Parathyroid adenoma (tissue), 2 donors: Measurements from ENCODE around the gene LPXN.

Experiments used
- H2AFZ ChIP-seq: fragments of 300-600 bp; sonication (generic); one replicate; pipeline ENCODE4 v1.7.0; 2017; ENCODE audit warnings: antibody characterized with exemption, mild to moderate bottlenecking
- H3K27ac ChIP-seq: fragments of 300-600 bp; sonication (generic); one replicate; pipeline ENCODE4 v1.7.0; 2017
- H3K27me3 ChIP-seq: fragments of 300-600 bp; sonication (generic); one replicate; pipeline ENCODE4 v1.7.0; 2017; ENCODE audit warnings: low read length; ENCODE audit not compliant: control insufficient read depth, insufficient read depth
- H3K36me3 ChIP-seq: fragments of 300-600 bp; sonication (generic); one replicate; pipeline ENCODE4 v1.7.0; 2017; ENCODE audit warnings: low read length; ENCODE audit not compliant: control insufficient read depth, insufficient read depth
- H3K4me1 ChIP-seq: fragments of 300-600 bp; sonication (generic); one replicate; pipeline ENCODE4 v1.7.0; 2017; ENCODE audit warnings: control low read depth
- H3K4me2 ChIP-seq: fragments of 300-600 bp; sonication (generic); one replicate; pipeline ENCODE4 v1.7.0; 2017; ENCODE audit warnings: low read length
- H3K4me3 ChIP-seq: fragments of 300-600 bp; sonication (generic); one replicate; pipeline ENCODE4 v1.7.0; 2017; ENCODE audit warnings: low read depth, low read length
- H3K79me2 ChIP-seq: fragments of 300-600 bp; sonication (generic); one replicate; pipeline ENCODE4 v1.7.0; 2017; ENCODE audit warnings: control low read depth
- H3K9ac ChIP-seq: fragments of 300-600 bp; sonication (generic); one replicate; pipeline ENCODE4 v1.7.0; 2017; ENCODE audit warnings: mild to moderate bottlenecking
- H3K9me3 ChIP-seq: fragments of 300-600 bp; sonication (generic); one replicate; pipeline ENCODE4 v1.7.0; 2017; ENCODE audit warnings: low read length; ENCODE audit not compliant: control insufficient read depth
- TF ChIP-seq, protein P1 (sequence below): fragments of 300-600 bp; sonication (generic); IDR thresholded peaks from one replicate; pipeline ENCODE4 v1.7.0; 2017; ENCODE audit warnings: antibody characterized with exemption, mild to moderate bottlenecking
- donor health status: primary hyperparathyroidism.

Gene LPXN

DNA sequence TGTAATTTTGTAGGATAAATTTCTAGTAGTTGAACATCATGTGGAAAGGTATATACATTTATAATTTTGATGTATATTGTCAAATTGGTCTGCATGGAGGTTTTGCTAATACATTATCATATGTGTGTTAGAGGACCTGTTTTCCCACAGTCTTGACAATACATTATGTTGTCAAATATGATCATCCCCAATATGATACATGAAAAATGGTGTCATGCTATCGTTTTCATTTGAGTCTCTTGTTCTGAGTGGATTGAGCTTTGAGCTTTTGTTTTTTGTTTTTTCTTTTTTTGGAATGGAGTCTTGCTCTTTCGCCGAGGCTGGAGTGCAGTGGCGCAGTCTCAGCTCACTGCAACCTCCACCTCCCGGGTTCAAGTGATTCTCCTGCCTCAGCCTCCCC lies 32.7 kb upstream of the LPXN start:
- peaks cover 6% of the 10 kb centered on the region for H3K79me2 ChIP-seq
- H3K9me3 ChIP-seq, result no peaks in the 10 kb centered on the region
- H3K36me3 ChIP-seq, result no peaks in the 10 kb centered on the region
- no peaks in the 10 kb centered on the region for H3K4me1 ChIP-seq
- no peak overlapping the region for H3K27ac ChIP-seq
- no peak overlapping the region for H2AFZ ChIP-seq
- no peak overlapping the region for H3K4me2 ChIP-seq
- H3K9ac ChIP-seq, result no peak overlapping the region
- TF ChIP-seq, protein P1, sequence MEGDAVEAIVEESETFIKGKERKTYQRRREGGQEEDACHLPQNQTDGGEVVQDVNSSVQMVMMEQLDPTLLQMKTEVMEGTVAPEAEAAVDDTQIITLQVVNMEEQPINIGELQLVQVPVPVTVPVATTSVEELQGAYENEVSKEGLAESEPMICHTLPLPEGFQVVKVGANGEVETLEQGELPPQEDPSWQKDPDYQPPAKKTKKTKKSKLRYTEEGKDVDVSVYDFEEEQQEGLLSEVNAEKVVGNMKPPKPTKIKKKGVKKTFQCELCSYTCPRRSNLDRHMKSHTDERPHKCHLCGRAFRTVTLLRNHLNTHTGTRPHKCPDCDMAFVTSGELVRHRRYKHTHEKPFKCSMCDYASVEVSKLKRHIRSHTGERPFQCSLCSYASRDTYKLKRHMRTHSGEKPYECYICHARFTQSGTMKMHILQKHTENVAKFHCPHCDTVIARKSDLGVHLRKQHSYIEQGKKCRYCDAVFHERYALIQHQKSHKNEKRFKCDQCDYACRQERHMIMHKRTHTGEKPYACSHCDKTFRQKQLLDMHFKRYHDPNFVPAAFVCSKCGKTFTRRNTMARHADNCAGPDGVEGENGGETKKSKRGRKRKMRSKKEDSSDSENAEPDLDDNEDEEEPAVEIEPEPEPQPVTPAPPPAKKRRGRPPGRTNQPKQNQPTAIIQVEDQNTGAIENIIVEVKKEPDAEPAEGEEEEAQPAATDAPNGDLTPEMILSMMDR, result no peak
- no peaks in the 10 kb centered on the region for H3K27me3 ChIP-seq
- no peak overlapping the region for H3K4me3 ChIP-seq

DNA sequence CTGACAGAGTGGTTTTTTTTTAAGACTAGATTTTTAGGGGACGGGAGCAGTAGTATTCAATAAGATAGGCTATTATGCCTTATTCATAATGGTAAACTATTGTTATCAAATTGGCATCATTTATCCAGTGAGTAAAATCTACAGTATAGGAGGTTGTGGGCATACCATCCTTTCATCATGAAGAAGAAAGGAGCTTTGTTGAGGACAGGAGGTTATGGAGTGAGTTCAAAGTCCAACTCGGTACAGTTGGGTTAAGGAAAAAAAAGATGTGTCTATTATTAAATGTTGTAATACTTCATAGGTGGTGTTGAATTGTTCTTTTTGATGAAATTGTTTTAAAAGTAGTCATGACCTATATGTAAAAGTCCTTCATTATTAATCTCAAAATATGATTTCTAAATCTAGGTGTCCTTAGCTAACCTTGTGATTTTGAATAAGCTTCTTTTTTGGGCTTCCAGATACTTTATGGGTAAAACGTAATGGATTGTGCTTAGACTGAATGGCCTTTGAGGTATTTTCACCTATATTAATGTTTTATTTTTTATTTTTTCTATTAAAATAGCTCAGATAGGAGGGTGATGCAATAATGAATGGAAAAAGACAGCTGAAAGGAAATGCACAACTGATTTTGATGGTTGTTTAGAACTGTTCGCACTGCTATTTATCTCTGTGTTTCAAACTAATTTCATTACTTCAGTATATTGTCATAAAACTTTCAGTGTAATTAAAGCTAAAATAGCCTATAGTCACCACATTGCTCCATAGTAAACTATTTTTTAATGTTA lies 31.5 kb upstream of the LPXN start:
- H3K4me2 ChIP-seq, result no peak overlapping the region
- no peak overlapping the region for H2AFZ ChIP-seq
- no peaks in the 10 kb centered on the region for H3K4me1 ChIP-seq
- H3K4me3 ChIP-seq, result no peak overlapping the region
- no peak overlapping the region for H3K9ac ChIP-seq
- no peak overlapping the region for H3K27ac ChIP-seq
- no peaks in the 10 kb centered on the region for H3K27me3 ChIP-seq
- no peaks in the 10 kb centered on the region for H3K9me3 ChIP-seq
- peaks cover 14% of the 10 kb centered on the region for H3K79me2 ChIP-seq
- TF ChIP-seq, protein P1, result no peak
- no peaks in the 10 kb centered on the region for H3K36me3 ChIP-seq

DNA sequence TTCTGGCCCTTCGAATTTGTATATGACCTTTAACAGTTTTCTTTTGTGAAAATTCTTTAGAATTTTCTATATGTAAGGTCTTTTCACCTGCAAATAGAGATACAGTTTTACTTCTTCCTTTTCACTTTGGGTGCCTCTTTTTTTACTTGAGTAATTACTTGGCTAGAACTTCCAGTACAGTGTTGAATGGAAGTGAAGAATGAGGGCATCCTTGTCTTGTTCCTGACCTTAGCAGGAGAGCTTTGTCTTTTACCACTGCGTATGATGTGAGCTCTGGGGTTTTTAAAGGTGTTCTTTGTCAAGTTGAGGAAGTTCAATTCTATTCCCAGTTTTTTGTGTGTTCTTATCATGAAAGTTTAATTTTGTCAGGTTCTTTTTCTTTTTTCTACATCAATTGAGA lies 24.9 kb upstream of the LPXN start:
- H3K9ac ChIP-seq, result no peak overlapping the region
- H3K4me1 ChIP-seq, result no peaks in the 10 kb centered on the region
- no peaks in the 10 kb centered on the region for H3K27me3 ChIP-seq
- TF ChIP-seq, protein P1, result no peak
- H3K9me3 ChIP-seq, result no peaks in the 10 kb centered on the region
- no peak overlapping the region for H3K4me3 ChIP-seq
- no peaks in the 10 kb centered on the region for H3K36me3 ChIP-seq
- no peak overlapping the region for H2AFZ ChIP-seq
- H3K27ac ChIP-seq, result no peak overlapping the region
- no peak overlapping the region for H3K4me2 ChIP-seq
- H3K79me2 ChIP-seq, result peaks cover 18% of the 10 kb centered on the region

DNA sequence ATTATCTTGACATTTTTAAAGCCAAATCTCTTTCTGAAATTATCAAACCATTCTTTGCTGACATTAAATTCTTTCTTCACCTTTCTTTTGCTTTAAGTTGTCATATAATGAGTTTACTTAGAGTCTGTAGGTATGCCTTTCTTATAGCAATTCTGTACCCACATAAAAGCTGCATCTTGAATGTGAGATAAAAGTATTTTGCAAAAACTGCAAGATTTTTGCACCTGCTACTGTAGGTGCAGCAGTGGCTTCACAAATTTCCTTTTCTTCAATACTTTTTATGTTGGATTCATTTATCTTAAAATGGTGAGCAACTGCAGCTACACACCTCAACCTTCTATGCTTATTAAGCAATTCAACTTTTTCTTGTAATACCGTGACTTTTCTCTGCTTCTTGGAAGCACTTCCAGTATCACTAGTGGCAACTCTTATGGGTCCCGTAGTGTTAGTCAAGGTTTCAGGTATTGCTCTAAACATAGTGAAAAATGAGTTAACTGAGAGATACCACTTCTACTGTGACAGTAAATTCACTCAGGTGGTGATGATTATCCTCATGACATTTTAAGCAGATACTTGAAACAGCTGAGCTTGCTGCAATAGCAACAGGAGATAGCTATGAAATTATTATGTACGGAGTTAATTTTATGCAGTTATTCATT lies 22.0 kb upstream of the LPXN start:
- Histone ChIP-seq H3K27ac (no peak overlapping the region), H3K4me3 (no peak overlapping the region), H3K4me2 (no peak overlapping the region), H3K79me2 (peaks cover 14% of the 10 kb centered on the region), H3K9me3 (no peaks in the 10 kb centered on the region), H3K9ac (no peak overlapping the region), H2AFZ (no peak overlapping the region), H3K36me3 (no peaks in the 10 kb centered on the region), H3K4me1 (peaks cover under 1% of the 10 kb centered on the region), H3K27me3 (no peaks in the 10 kb centered on the region)
- TF ChIP-seq, protein P1, result no peak
